ENCODE results near the gene SUMF1. TPM values are rescaled to one million over a fixed set of nuclear protein-coding genes. Genes with fewer than 3 reads are reported as not detected.

The SUMF1 gene
- total RNA-seq, 1 donor: 45.6 TPM

DNA sequence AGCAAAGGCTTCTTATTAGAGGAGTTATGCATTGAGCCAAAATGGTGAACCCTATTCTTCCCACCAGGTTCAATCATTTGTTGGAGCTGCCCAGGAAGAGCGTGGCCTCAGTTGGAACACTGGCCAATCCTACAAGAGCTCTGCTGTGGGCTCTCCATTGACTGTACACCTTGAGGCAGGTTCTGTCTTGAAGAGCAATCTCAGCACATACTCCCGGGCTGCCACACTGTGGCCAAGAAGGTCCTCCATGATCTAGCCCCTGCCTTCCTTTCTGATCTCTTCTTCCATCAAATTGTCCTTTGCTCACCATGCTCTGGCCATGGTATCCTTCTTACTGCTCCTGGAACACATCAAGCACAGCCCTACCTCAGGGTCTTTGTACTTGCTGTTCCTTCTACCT is 5.7 kb upstream of the SUMF1 start:
- no peak overlapping the region for H3K4me3 ChIP-seq (ENCODE audit: low read depth, low read length)
- no peak for TF ChIP-seq CTCF (IDR thresholded peaks at IDR 0.05; ENCODE audit: insufficient read depth, low read length)
- no peak for DNase-seq (ENCODE audit: low read depth)

- DNase-seq (ENCODE audit: low read depth): no peak
- no peak overlapping the region for H3K4me3 ChIP-seq (ENCODE audit: low read depth, low read length)
- no peak for TF ChIP-seq CTCF (IDR thresholded peaks at IDR 0.05; ENCODE audit: insufficient read depth, low read length)
Observed at GRCh38 chr3:4472312-4472711, 5.2 kb upstream of the SUMF1 start.

DNA sequence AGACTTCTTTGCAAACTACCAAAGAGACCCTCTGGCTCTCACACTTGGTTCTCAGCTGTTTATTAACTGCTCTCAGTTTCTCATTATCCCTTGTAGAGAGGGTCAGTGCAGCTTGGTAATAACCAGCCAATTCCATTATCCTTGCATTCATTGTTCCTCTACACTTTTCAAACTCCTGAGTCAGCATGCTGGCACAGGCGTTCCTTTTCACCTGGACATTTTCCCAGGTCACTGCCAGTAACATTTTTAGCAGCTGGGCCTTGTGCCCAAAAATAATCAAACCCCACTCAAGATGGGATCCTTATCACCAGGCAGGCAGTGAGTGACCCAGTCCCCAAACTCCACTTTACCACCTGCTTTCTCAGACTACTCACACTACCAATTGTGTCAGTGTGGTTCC is 4.8 kb upstream of the SUMF1 start:
- no peak overlapping the region for H3K4me3 ChIP-seq (ENCODE audit: low read depth, low read length)
- DNase-seq (ENCODE audit: low read depth): no peak
- TF ChIP-seq CTCF (IDR thresholded peaks at IDR 0.05; ENCODE audit: insufficient read depth, low read length): no peak

- no peak for TF ChIP-seq CTCF (IDR thresholded peaks at IDR 0.05; ENCODE audit: insufficient read depth, low read length)
- no peak for DNase-seq (ENCODE audit: low read depth)
Observed at GRCh38 chr3:4467522-4467867, 426 bp upstream of the SUMF1 start.

GRCh38 chr3:4464576-4464975 is 2.5 kb downstream of the SUMF1 start:
- no peak overlapping the region for H3K4me3 ChIP-seq (ENCODE audit: low read depth, low read length)
- no peak for TF ChIP-seq CTCF (IDR thresholded peaks at IDR 0.05; ENCODE audit: insufficient read depth, low read length)
- no peak for DNase-seq (ENCODE audit: low read depth)

More at GRCh38 chr3:4467522-4467867, 426 bp upstream of the SUMF1 start:
- H3K4me3 ChIP-seq (ENCODE audit: low read depth, low read length): peak overlapping the region; percentile 97

DNA sequence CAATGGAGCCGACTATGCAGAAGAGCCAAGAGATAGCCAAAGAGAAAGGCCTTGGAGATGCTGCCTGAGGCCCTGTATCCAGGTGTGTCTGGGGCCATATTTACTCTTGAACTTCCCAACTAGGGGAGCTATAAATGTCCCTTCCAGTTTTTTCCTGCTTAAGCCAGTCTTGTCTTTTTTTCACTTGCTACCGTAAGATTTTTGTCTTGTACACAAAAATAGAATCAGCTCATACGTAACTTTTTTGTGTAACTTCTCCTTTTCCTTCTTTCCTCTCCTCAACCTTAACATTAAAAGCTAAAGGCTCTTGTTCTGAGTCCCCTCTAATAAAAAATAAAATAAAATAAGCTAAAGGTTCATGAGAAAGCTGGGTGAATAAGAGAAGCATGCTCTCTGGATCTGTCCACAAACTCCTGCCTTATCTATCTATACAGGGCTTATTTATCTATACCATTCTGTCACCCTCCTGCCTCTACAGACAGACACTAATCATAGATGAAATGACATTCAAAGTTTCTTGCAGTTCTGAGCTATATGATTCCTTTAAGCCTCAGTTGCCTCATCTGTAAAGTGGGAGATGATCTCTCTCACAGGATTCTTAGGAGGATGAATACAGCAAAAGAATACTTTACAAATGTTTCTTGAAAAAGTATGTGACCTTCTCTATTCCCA is 4.6 kb downstream of the SUMF1 start:
- DNase-seq (ENCODE audit: low read depth): no peak
- no peak for TF ChIP-seq CTCF (IDR thresholded peaks at IDR 0.05; ENCODE audit: insufficient read depth, low read length)
- H3K4me3 ChIP-seq (ENCODE audit: low read depth, low read length): no peak overlapping the region

All from fibroblast of the aortic adventitia (primary cell).